ENCODE data around the gene TMEM150C.

DNA sequence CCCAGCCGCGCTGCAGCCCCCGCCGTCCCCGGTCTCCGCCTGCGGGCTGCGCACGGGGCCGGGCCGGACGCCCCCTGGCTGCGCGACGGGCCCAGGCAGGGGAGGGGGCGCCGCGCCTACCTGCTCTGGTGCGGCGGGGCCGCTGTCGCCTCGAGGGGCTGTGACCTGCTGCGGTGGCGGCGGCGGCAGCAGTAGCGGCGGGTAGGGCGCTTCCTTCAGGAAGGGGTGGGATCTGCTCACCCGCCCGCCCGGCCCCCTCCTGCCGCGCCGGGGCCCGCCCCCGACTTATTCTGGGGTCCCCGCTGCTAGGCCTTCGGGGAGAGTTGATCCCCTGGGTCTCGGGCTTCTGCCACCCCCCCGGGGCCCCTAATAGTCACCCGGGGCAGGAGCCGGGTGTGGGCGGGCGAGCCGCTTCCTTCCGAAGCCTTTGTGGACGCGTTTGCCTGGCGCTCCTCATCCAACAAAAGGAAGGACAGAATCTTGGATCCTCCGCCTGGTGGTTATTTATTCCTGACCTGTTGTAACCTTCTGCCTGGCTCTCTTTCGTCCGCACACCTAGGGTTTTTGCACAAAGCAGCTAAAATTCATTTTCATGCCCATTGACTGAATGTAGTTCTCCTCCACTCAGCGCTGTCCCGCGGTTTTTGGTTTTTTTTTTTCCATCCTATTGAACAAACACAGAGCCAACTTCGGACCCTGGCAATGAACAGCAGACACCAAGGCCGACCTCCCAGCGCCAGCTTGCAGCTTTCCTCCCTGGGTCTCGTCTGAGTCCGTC lies at the start of gene TMEM150C:
- TF ChIP-seq, protein P1, sequence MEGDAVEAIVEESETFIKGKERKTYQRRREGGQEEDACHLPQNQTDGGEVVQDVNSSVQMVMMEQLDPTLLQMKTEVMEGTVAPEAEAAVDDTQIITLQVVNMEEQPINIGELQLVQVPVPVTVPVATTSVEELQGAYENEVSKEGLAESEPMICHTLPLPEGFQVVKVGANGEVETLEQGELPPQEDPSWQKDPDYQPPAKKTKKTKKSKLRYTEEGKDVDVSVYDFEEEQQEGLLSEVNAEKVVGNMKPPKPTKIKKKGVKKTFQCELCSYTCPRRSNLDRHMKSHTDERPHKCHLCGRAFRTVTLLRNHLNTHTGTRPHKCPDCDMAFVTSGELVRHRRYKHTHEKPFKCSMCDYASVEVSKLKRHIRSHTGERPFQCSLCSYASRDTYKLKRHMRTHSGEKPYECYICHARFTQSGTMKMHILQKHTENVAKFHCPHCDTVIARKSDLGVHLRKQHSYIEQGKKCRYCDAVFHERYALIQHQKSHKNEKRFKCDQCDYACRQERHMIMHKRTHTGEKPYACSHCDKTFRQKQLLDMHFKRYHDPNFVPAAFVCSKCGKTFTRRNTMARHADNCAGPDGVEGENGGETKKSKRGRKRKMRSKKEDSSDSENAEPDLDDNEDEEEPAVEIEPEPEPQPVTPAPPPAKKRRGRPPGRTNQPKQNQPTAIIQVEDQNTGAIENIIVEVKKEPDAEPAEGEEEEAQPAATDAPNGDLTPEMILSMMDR (IDR thresholded peaks at IDR 0.05): peak; percentile 28
- TF ChIP-seq, protein P2, sequence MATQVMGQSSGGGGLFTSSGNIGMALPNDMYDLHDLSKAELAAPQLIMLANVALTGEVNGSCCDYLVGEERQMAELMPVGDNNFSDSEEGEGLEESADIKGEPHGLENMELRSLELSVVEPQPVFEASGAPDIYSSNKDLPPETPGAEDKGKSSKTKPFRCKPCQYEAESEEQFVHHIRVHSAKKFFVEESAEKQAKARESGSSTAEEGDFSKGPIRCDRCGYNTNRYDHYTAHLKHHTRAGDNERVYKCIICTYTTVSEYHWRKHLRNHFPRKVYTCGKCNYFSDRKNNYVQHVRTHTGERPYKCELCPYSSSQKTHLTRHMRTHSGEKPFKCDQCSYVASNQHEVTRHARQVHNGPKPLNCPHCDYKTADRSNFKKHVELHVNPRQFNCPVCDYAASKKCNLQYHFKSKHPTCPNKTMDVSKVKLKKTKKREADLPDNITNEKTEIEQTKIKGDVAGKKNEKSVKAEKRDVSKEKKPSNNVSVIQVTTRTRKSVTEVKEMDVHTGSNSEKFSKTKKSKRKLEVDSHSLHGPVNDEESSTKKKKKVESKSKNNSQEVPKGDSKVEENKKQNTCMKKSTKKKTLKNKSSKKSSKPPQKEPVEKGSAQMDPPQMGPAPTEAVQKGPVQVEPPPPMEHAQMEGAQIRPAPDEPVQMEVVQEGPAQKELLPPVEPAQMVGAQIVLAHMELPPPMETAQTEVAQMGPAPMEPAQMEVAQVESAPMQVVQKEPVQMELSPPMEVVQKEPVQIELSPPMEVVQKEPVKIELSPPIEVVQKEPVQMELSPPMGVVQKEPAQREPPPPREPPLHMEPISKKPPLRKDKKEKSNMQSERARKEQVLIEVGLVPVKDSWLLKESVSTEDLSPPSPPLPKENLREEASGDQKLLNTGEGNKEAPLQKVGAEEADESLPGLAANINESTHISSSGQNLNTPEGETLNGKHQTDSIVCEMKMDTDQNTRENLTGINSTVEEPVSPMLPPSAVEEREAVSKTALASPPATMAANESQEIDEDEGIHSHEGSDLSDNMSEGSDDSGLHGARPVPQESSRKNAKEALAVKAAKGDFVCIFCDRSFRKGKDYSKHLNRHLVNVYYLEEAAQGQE (IDR thresholded peaks at IDR 0.05; ENCODE audit: insufficient read depth in 1 of 2, low read depth in 2 of 2, low read length in 1 of 2): no peak
- no peak for TF ChIP-seq TCF7L2 (IDR thresholded peaks at IDR 0.05; ENCODE audit: low read depth, low read length)
